ENCODE results near the gene ALDH7A1.
A peak's percentile ranks its signal among the peaks of the same experiment; 100 is the strongest.
"Not testable (repeated sequence)": the region's sequence is repeated elsewhere in the genome, so short reads cannot be mapped to it uniquely, and the experiment has no call there.

Gene ALDH7A1

DNA sequence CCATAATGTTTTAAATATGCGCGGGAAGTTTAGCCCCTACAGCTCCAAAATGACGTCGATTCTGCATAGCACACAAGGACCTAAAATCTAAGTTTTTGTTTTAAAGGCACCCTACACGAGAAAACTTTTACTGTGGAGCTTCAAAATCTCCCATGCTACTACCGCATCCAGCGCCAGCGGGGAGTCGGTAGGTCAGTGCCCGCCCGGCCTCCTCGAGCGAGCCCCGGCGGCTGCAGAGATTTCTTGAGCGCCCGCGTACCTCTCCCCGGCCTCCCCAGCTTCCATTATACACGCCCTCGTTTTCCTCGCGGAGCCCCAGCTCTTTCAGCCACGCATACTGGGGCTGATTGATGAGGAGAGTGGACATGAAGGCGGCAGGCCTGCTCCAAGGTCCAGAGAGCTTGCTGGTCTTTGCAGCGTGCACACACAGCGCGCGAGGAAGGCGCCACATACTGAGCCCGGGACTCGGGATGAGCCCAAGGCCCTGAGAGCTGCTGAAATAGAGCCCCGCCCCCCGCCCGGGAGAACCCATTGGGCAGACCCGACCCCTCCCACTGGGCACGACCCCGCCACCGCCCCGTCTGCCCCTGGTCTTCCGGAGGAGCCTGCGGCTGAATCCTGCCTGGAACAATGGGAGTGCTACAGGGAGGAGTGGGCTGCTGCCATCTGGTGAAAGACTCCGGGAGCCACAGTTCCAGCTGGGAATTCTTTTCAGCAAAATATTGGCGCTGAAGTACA is at the start of gene ALDH7A1:
Gene ALDH7A1, minus strand, starts transcription at position 472 of the 738 bp plus-strand sequence. Its CDS starts 21 bp downstream, at position 451.
- peak; percentile 8 for DNase-seq (ENCODE audit: low spot score)

DNA sequence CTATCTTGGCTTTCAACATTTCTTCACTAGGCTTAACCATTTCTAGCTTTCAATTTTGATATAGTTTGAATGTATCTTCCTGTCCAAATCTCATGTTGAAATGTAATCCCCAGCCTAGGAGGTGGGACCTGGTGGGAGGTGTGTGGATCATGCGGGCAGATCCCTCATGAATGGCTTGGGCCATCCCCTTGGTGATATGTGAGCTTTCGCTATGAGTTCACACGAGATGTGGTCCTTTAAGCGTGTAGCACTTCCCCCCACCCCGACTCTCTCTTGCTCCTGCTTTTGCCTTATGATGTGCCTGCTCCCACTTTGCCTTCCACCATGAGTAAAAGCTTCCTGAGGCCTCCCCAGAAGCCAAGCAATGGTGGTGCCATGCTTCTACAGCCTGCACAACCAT is 46.4 kb upstream of the ALDH7A1 start:
- no peak for DNase-seq (ENCODE audit: low spot score)

DNA sequence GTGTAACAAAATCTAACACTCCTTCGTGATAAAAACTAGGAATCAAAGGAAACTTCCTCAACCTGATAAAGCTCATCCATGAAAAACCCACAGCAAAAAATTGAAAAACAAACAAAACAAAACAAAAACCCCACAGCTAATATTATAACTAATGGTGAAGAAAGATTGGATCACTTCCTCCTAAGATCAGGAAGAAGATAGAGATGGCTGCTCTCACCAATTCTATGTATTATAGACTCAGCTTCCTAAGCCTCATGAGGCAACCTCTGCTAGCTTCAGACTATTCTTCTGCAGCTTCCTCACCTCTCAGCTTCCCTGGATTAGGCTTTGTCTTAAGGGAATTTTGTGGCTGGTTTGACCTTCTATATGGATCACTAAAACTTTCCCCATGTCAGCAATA is 45.8 kb upstream of the ALDH7A1 start:
- DNase-seq (ENCODE audit: low spot score), result no peak

DNA sequence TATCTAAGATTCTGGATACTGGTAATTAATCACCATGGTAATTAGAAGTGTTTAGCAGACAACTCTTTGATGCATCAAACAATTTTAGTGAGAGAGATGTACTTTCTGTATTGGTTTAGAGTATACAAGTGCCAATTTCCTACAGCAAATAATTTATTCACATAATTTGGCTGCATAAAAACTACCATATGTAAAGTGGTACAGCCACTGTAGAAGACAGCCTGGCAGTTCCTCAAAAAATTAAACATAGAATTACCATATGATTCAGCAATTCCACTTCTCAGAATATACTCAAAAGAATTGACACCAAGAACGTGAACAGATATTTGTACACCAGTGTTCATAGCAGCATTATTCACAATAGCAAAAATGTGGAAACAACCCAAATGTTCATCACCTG is 41.9 kb upstream of the ALDH7A1 start:
- DNase-seq (ENCODE audit: low spot score), result no peak

DNA sequence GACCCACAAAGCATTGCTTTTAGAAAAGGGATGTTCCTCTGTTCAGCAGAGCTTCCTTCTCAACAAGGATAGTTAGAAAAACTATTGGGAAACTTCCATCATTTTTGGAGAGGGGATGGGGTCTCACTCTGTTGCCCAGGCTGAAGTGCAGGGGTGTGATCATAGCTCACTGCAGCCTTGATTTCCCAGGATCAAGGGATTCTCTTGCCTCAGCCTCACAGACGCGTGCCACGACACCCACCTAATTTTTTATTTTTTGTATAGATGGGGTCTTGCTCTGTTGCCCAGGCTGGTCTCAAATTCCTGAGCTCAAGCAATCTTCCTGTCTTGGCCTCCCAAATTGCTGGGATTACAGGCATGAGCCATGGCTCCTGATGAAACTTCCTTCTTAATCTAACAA is 40.6 kb upstream of the ALDH7A1 start:
- DNase-seq (ENCODE audit: low spot score), result no peak

DNA sequence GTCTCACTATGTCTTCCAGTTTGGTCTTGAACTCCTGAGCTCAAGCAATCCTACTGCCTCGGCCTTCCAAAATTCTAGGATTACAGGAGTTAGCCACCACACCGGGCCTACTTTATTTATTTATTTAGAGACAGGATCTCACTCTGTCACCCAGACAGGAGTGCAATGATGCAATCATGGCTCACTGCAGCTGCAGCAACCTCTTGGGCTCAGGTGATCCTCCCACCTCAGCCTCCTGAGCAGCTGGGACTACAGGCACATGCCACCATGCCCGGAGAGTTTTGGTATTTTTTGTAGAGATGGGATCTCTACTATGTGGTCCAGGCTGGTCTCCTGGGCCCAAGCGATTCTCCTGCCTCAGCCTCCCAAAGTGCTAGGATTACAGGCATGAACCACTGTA is 38.5 kb upstream of the ALDH7A1 start:
- DNase-seq (ENCODE audit: low spot score), result no peak

DNA sequence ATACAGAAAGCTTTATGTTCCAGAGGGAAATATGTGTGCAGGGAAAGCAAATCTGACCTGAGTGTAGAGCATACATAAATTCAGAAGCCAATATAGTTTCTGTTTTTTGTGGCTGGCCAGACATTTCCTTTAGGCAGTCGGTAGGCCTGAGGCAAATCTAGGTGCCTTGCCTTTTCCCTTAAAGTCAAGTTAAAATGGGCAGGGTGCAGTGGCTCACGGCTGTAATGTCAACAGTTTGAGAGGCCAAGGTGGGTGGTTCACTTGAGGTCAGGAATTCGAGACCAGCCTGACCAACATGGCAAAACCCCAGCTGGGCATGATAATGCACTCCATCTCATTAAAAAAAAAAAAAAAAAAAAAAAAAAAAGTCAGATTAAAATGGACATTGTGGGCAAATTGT is 36.9 kb upstream of the ALDH7A1 start:
- no peak for DNase-seq (ENCODE audit: low spot score)

DNA sequence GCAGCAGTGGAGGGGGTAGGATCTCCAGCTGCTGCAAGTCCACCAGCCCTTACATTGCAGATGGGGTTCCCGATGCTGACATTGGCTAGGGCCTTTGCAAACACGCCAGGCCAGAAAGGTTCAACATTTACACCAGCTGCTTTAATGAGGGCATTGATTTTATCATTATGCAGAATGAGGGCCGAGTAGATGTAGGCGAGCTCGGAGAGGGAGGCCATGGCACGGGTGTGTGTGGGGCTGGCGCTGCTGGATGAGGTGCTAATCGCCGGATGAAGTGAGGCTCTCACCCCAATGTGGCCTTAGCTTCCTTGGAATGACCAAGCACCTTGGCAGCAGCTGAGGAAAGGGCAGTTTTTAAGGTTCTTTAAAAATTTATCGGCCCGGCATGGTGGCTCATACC is 33.1 kb upstream of the ALDH7A1 start:
- no peak for DNase-seq (ENCODE audit: low spot score)

DNA sequence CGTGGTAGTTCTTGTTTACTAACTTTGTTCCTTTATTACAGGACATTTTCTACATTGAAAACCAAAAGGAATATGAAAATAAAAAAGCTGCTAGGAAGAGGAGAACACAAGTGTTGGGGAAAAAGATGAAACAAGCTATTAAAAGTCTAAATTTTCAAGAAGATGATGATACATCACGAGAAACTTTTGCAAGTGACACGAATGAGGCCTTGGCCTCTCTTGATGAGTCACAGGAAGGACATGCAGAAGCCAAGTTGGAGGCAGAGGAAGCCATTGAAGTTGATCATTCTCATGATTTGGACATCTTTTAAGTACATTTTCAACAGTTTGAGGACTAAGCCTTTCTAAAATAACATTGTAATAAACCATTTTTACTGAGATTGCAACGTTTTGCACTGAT is 29.5 kb upstream of the ALDH7A1 start:
- DNase-seq (ENCODE audit: low spot score), result no peak

DNA sequence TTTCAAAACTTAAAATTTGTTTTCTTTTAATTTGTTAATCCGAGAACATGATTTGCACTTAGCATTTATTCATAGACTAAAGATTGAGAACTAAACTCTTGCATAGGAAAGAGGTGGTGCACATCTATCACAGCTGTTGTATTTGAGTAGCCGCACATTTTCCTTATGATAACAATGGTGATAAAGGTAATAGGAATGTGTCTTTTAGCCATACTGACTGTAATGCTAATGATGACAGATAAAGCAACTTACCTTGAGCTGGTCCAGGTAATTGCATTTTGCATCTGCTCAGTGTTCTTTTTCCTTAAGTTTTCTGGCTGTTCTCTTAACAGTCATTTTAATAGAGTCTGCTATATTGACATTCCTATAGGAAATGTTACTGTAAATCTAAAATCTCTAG is 24.8 kb upstream of the ALDH7A1 start:
- no peak for DNase-seq (ENCODE audit: low spot score)

DNA sequence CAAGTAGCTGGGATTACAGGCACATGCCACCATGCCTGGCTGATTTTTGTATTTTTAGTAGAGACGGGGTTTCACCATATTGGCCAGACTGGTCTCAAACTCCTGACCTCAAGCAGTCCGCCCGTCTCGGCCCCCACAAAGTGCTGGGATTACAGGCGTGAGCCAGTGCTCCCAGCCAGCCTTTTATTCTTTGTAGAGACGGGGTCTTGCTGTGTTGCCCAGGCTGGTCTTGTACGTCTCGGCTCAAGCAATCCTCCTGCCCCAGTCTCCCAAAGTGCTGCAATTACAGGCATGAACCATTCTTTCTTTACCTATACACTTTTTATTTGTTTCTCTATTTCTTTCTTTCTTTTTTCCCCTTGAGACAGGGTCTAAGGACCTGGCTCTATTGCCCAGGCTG is 22.6 kb upstream of the ALDH7A1 start:
- not testable (repeated sequence) for DNase-seq (ENCODE audit: low spot score)

DNA sequence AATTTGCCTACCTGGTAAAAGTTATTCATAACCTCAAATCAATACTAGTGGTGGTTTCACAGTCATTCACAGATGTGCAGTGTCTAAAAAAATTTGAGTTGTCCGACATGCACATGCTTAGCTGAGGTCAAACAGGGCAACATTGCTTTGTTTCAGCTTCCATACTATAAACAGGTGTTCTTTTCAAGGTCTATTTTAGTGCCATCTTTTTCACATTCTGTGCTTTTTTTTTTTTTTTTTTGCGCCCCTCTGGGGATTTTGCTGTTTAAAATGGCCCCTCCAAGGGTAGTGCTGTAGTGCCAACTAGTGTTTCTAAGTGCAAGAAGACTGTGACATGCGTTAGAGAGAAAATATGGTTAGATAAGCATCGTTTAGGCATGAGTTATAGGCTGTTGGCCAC is 20.3 kb upstream of the ALDH7A1 start:
- no peak for DNase-seq (ENCODE audit: low spot score)

DNA sequence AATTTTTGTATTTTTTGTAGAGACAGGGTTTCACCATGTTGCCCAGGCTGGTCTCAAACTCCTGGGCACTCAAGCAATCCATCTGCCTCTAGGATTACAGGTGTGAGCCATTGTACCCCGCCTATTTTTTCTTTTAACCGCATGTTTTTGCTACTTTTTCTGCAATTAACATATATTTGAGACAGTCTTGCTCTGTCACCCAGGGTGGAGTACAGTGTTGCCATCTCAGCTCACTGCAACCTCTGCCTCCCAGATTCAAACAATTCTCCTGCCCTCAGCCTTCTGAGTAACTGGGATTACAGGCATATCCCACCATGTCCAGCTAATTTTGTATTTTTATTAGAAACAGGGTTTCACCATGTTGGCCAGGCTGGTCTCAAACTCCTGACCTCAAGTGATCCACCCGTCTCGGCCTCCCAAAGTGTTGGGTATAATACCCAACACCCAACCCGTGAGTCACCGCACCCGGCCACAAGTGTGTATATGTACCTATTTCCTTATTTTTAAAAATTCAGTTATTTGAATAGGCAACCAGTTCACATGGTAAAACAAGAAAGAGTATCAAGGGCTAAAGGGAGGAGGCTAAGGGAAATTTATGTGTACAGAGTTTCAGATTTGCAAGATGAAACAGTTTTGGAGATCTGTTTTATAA is 19.0 kb upstream of the ALDH7A1 start:
- no peak for DNase-seq (ENCODE audit: low spot score)

DNA sequence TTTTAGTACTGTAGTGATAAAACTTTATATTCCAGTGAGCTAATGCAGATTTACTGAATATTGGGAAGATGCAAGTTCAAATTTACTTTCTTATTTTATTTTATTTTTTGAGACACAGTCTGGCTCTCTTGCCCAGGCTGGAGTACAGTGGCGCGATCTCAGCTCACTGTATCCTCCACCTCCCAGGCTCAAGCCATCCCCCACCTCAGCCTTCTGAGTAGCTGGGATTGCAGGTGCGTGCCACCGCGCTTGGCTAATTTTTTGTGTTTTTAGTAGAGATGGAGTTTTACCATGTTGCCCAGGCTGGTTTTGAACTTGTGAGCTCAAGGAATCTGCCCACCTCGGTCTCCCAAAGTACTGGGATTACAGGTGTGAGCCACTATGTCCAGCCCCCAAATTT is 15.6 kb upstream of the ALDH7A1 start:
- DNase-seq (ENCODE audit: low spot score), result no peak

DNA sequence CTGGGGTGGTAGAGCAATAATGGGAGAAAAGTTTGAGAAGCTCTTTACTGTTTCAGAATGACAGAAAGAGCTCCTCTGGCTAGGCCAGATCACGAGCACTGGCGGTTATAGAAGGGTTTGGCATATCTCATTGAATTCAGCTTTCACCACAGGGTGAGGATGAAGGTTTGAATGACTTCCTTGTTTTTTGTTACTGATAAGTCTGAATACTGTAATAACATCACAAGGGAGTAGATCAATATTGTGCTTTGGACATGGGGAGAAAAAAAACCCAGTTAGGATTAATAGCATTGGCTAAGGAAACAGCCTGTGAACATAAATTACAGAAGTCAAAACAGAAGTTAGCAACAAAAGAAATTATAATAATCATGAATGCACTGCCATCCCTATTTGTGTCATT is 15.1 kb upstream of the ALDH7A1 start:
- no peak for DNase-seq (ENCODE audit: low spot score)

DNA sequence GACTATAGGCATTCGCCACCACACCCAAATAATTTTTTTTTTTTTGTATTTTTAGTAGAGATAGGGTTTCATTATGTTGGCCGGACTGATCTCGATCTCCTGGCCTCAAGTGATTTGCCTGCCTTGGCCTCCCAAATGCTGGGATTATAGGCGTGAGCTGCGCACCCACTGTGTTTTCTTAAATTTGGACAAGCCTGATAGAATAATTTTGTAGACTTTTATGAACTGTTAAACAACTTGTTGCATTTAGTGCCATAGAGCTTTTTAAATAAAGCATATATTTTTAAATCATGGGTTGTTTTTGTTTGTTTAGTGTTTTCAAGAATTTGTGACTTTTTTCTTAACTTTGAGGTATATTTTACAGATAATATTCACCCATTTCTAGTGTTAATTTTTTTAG is 10.5 kb upstream of the ALDH7A1 start:
- DNase-seq (ENCODE audit: low spot score), result no peak

DNA sequence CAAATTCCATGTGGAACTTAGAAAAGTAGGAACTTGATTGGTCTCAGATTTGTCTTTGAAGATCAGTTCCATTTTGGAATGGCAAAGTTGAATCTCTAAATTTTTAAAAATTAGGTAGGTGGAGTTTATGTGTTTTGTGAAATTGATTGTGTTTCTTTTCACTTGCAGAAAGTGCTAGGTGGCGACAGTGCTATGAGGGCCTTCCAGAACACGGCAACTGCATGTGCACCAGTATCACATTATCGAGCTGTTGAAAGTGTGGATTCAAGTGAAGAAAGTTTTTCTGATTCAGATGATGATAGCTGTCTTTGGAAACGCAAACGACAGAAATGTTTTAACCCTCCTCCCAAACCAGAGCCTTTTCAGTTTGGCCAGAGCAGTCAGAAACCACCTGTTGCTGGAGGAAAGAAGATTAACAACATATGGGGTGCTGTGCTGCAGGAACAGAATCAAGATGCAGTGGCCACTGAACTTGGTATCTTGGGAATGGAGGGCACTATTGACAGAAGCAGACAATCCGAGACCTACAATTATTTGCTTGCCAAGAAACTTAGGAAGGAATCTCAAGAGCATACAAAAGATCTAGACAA is 8.5 kb upstream of the ALDH7A1 start:
- no peak for DNase-seq (ENCODE audit: low spot score)

DNA sequence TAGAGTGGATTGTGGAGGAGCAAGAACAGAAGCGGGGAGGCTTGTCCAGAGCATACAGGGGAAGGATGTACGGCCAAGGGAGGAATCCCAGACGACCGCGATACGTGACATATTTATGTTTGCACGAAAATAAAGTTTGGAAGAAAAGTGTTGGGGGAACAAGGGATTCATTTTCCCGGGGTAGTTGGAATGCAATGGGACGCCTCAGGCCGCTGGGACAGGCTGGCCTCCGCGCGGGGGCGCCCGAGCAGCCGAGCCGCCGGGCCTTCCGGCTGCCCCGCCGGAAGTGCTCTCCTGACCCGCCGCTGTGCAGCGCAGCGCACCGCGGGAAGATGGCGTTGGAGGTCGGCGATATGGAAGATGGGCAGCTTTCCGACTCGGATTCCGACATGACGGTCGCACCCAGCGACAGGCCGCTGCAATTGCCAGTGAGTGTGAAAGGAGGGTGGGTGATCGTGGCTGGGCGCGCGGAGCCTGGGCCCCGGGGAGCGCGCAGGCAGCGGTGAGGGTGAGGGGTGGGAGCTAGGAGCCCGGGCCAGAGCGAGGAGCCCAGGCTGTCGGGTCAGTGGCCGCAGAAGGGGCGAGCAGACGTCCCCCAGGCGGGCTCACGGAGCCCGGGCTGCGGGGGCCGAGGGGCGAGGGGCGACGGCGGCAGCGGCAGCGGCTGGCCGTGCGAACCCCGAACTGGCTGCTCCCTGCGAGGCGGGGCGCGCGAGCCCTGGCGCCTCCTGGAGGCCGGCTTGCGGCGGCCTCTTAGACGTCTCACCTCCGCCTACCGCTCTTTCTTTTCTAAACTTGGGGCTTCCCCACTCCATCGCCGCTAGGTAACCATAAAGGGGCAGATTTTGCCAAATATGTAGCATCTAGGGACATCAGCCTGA is 5.9 kb upstream of the ALDH7A1 start, which contains the start of gene PHAX:
Gene PHAX, plus strand, starts transcription at position 317 of the 881 bp plus-strand sequence. Its CDS starts 16 bp downstream, at position 333.
- DNase-seq (ENCODE audit: low spot score), result peak; percentile 71

DNA sequence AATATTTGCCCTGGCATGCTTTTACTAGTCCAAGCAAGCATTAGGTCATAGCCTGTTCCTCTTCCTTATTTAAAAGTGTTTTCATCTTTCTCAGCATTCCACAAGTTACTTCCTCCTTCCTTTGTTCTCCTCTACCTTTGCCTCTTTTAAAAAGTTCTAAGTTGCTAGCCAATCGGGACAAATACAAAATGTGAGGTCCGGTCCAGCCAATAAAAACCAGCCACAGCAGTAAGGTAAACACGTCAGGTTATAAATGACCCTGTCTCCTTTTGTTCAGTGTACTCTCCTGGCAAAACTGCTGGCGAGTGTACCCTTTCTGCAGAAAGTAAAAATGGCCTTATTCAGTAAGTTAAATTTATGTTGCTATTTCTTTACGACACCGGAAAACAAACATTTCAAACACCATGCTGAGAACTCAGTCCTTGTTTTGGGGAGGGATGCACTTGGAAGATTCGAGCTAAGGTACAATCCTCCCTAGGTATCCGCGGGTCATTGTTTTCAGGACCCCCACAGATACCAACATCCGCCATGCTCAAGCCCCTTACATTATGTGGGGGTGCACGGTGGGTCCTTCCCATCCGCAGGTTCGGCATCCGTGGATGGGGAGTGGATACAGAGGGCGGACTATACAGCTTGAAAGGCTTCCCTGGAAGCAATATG is 5.1 kb upstream of the ALDH7A1 start:
- not testable (repeated sequence) for DNase-seq (ENCODE audit: low spot score)

DNA sequence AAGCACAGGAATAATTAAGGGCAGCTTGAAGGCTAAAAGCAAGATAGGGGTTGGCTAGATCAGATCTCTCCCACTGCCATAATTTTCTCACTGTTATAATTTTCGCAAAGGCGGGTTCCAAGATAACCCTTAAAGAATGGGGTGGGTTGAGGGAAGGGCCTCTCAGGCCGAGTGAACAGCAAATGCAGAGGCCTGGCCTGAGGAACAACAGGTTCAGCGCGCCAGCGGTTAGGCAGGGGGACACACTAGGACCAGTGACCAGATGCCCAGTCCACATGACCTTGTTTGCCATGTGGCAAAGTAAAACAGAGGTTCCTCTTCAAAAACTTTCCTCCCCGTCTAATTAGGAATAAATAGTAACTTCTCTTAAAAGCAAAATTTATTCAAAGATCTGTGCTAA is 4.5 kb upstream of the ALDH7A1 start:
- DNase-seq (ENCODE audit: low spot score), result no peak

DNA sequence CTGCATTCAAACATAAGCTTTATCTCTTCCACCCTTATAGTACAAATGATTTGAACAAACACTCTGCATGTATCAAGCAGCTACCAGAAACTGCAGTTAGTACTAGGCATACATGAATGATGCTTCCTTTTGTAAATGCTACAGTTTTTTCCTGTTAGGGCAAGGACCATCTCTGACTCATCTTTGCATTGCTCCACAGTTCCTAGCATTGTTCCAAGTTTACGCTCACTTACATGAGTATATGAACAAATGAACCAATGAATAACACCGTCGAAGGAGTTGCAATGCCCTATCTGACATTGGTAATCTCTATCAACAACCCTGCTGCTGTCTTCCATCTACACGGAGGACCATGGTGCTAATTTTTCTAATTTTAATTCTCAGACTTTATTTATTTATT is 2.1 kb upstream of the ALDH7A1 start:
- DNase-seq (ENCODE audit: low spot score), result no peak
